Measurements from ENCODE around the gene CSNK1G2.

The CSNK1G2 gene

DNA sequence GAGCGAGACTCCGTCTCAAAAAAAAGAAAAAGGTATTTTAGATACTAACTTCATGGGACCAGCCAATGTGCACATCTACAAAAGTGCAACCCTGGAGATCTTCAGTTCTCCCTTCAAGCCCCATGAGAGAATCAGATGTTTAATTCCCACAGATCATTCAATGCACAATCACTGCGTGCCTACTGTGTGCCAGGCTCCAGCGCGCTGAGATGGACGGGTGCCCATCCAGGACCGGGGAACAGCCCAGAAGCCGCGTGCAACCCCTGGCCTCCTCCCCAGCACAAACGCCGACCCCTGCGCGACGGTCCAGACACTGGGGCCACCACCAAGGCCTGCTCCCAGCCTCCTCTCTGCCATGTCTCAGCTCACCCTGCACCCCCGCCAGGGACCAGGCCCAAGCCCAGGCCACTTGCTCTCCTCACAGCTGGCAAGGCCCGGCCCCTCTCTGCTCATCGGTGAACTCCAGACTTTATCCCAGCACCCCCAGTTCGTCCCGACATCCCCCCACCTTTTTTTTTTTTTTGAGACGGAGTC lies 69.2 kb downstream of the CSNK1G2 start:
- Histone ChIP-seq H3K79me2 (ENCODE audit: control insufficient read depth, insufficient read depth, low read length, poor library complexity) (peaks cover 3% of the 10 kb centered on the region), H3K27ac (ENCODE audit: low read depth, low read length) (no peak overlapping the region), H3K9me3 (ENCODE audit: insufficient read depth, low read depth, low read length) (peaks cover 5% of the 10 kb centered on the region), H4K12ac (ENCODE audit: low read depth, low read length) (no peak overlapping the region), H3K18ac (ENCODE audit: low read length) (no peak overlapping the region), H3K14ac (ENCODE audit: low read length) (no peak overlapping the region), H3K9ac (ENCODE audit: low read length) (no peak overlapping the region), H3K4me1 (ENCODE audit: control insufficient read depth in 1 of 2, insufficient read depth in 2 of 2, low read length in 2 of 2) (peaks cover 4 to 5% of the 10 kb centered on the region in 2 experiments), H2AK5ac (ENCODE audit: low read length) (no peak overlapping the region), H4K8ac (ENCODE audit: low read depth, low read length) (no peak overlapping the region), H3K4me2 (ENCODE audit: low read length) (no peak overlapping the region), H3K4ac (ENCODE audit: low read depth, low read length) (no peak overlapping the region), H3K79me1 (ENCODE audit: low read length) (peaks cover 2% of the 10 kb centered on the region), H3K27me3 (ENCODE audit: insufficient read depth, low read length) (no peaks in the 10 kb centered on the region), H2AFZ (ENCODE audit: insufficient read depth, low read length, poor library complexity) (no peak overlapping the region), H3K23ac (ENCODE audit: low read length) (no peak overlapping the region), H2BK120ac (ENCODE audit: insufficient read depth, low read length, poor library complexity) (no peak overlapping the region), H2BK12ac (ENCODE audit: low read length) (no peak overlapping the region), H2BK5ac (ENCODE audit: low read depth, low read length, poor library complexity) (no peak overlapping the region), H3K36me3 (ENCODE audit: control insufficient read depth in 1 of 2, insufficient read depth in 2 of 2, low read length in 2 of 2) (peaks cover 0 to 2% of the 10 kb centered on the region in 2 experiments), H4K91ac (ENCODE audit: low read depth, low read length) (no peak overlapping the region), H3K4me3 (ENCODE audit: low read depth, low read length) (no peak overlapping the region)
- no peak for DNase-seq
- no CpG with 5 or more reads among the region's 20 CpGs for WGBS (ENCODE audit: extremely low coverage, insufficient coverage, insufficient read length)

DNA sequence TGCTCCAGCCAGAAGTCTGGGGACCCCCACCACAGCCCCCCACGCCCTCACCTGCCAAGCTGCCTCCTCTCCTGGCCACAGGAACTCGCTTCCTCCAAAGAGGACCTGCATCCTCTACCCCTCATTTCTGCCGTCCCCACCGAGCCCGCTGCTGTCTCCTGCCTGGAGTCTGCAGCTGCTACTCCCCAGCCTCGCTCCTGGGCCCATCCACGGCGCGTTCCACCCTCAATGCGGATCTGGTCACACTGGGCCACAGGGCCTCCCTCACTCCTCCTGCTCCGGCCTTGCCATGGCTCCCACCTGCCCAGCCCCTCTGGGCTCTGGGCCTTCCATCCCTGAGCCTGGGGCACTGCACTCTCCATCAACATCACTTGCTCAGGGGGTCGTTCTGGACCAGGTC lies 70.2 kb downstream of the CSNK1G2 start:
- H3K36me3 ChIP-seq (ENCODE audit: control insufficient read depth in 1 of 2, insufficient read depth in 2 of 2, low read length in 2 of 2): peaks cover 0 to 2% of the 10 kb centered on the region in 2 experiments
- H2BK12ac ChIP-seq (ENCODE audit: low read length): no peak overlapping the region
- no peak overlapping the region for H3K4me2 ChIP-seq (ENCODE audit: low read length)
- H4K12ac ChIP-seq (ENCODE audit: low read depth, low read length): no peak overlapping the region
- DNase-seq: no peak
- no CpG with 5 or more reads among the region's 12 CpGs for WGBS (ENCODE audit: extremely low coverage, insufficient coverage, insufficient read length)
- no peak overlapping the region for H3K18ac ChIP-seq (ENCODE audit: low read length)
- H2AFZ ChIP-seq (ENCODE audit: insufficient read depth, low read length, poor library complexity): no peak overlapping the region
- no peak overlapping the region for H2BK120ac ChIP-seq (ENCODE audit: insufficient read depth, low read length, poor library complexity)
- no peaks in the 10 kb centered on the region for H3K27me3 ChIP-seq (ENCODE audit: insufficient read depth, low read length)
- no peak overlapping the region for H3K9ac ChIP-seq (ENCODE audit: low read length)
- H3K79me2 ChIP-seq (ENCODE audit: control insufficient read depth, insufficient read depth, low read length, poor library complexity): peaks cover 4% of the 10 kb centered on the region
- H4K8ac ChIP-seq (ENCODE audit: low read depth, low read length): no peak overlapping the region
- no peak overlapping the region for H3K4me3 ChIP-seq (ENCODE audit: low read depth, low read length)
- H4K91ac ChIP-seq (ENCODE audit: low read depth, low read length): no peak overlapping the region
- no peak overlapping the region for H3K14ac ChIP-seq (ENCODE audit: low read length)
- H3K4ac ChIP-seq (ENCODE audit: low read depth, low read length): no peak overlapping the region
- no peak overlapping the region for H2AK5ac ChIP-seq (ENCODE audit: low read length)
- H3K4me1 ChIP-seq (ENCODE audit: control insufficient read depth in 1 of 2, insufficient read depth in 2 of 2, low read length in 2 of 2): peaks cover 7% of the 10 kb centered on the region in 2 experiments
- H3K27ac ChIP-seq (ENCODE audit: low read depth, low read length): no peak overlapping the region
- no peak overlapping the region for H3K23ac ChIP-seq (ENCODE audit: low read length)
- H3K79me1 ChIP-seq (ENCODE audit: low read length): peaks cover 3% of the 10 kb centered on the region
- no peak overlapping the region for H2BK5ac ChIP-seq (ENCODE audit: low read depth, low read length, poor library complexity)
- H3K9me3 ChIP-seq (ENCODE audit: insufficient read depth, low read depth, low read length): peaks cover 5% of the 10 kb centered on the region

DNA sequence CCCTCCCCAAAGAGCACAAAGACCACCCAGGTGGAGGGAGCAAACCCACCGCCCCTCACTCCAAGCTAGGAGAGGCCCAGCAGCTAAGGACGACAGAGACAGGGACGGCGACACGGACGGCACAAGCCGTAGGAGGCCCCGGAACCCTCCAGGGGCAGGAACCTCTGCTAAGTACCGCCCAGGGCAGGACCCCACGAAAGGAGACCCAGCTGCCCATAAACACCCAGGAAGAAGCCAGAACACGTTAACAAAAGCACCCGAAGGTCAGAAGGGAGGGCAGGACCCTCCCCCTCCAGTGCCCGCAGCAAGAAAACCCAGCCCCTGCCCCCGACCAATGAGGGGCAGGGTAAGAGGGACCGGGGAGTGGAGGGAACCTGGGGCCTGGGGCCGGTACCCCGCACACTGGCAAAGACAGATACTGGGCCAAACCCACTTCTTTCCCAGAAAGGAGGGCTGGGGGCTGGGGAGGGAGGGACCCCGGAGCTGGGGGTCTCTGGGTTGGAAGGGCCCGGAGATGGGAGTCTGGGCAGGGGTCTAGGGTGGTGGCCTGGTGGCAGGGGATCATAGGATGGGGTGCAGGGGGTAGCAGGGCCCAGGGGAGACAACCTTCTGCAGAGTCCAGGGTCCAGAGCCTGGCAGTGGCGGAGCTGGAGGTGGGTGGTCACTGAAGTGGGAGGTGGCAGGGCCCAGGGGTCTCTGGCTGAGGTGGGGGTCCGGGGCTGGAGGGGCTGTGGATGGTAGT lies 72.1 kb downstream of the CSNK1G2 start:
- no peak overlapping the region for H2AFZ ChIP-seq (ENCODE audit: insufficient read depth, low read length, poor library complexity)
- H4K12ac ChIP-seq (ENCODE audit: low read depth, low read length): no peak overlapping the region
- H3K79me1 ChIP-seq (ENCODE audit: low read length): peaks cover 3% of the 10 kb centered on the region
- no peak overlapping the region for H3K9ac ChIP-seq (ENCODE audit: low read length)
- peaks cover 5% of the 10 kb centered on the region for H3K9me3 ChIP-seq (ENCODE audit: insufficient read depth, low read depth, low read length)
- H3K4ac ChIP-seq (ENCODE audit: low read depth, low read length): no peak overlapping the region
- peaks cover 4% of the 10 kb centered on the region for H3K79me2 ChIP-seq (ENCODE audit: control insufficient read depth, insufficient read depth, low read length, poor library complexity)
- H3K23ac ChIP-seq (ENCODE audit: low read length): no peak overlapping the region
- H2BK5ac ChIP-seq (ENCODE audit: low read depth, low read length, poor library complexity): no peak overlapping the region
- H3K27ac ChIP-seq (ENCODE audit: low read depth, low read length): no peak overlapping the region
- H3K18ac ChIP-seq (ENCODE audit: low read length): no peak overlapping the region
- no peaks in the 10 kb centered on the region for H3K27me3 ChIP-seq (ENCODE audit: insufficient read depth, low read length)
- no peak overlapping the region for H2BK120ac ChIP-seq (ENCODE audit: insufficient read depth, low read length, poor library complexity)
- H2BK12ac ChIP-seq (ENCODE audit: low read length): no peak overlapping the region
- H3K4me3 ChIP-seq (ENCODE audit: low read depth, low read length): no peak overlapping the region
- no peak overlapping the region for H3K4me2 ChIP-seq (ENCODE audit: low read length)
- no peak for DNase-seq
- no peak overlapping the region for H4K8ac ChIP-seq (ENCODE audit: low read depth, low read length)
- no CpG with 5 or more reads among the region's 21 CpGs for WGBS (ENCODE audit: extremely low coverage, insufficient coverage, insufficient read length)
- no peak overlapping the region for H2AK5ac ChIP-seq (ENCODE audit: low read length)
- no peak overlapping the region for H4K91ac ChIP-seq (ENCODE audit: low read depth, low read length)
- H3K14ac ChIP-seq (ENCODE audit: low read length): no peak overlapping the region
- peaks cover 0 to 2% of the 10 kb centered on the region in 2 experiments for H3K36me3 ChIP-seq (ENCODE audit: control insufficient read depth in 1 of 2, insufficient read depth in 2 of 2, low read length in 2 of 2)
- peaks cover 10 to 11% of the 10 kb centered on the region in 2 experiments for H3K4me1 ChIP-seq (ENCODE audit: control insufficient read depth in 1 of 2, insufficient read depth in 2 of 2, low read length in 2 of 2)

GRCh38 chr19:2013683-2013961 lies 72.7 kb downstream of the CSNK1G2 start:
- Histone ChIP-seq H3K27me3 (ENCODE audit: insufficient read depth, low read length) (no peaks in the 10 kb centered on the region), H3K79me1 (ENCODE audit: low read length) (peaks cover 3% of the 10 kb centered on the region), H3K27ac (ENCODE audit: low read depth, low read length) (no peak overlapping the region), H3K4me1 (ENCODE audit: control insufficient read depth in 1 of 2, insufficient read depth in 2 of 2, low read length in 2 of 2) (peaks cover 10 to 11% of the 10 kb centered on the region in 2 experiments), H3K36me3 (ENCODE audit: control insufficient read depth in 1 of 2, insufficient read depth in 2 of 2, low read length in 2 of 2) (no peaks in the 10 kb centered on the region), H3K4me2 (ENCODE audit: low read length) (no peak overlapping the region), H2AFZ (ENCODE audit: insufficient read depth, low read length, poor library complexity) (no peak overlapping the region), H2BK5ac (ENCODE audit: low read depth, low read length, poor library complexity) (no peak overlapping the region), H3K9me3 (ENCODE audit: insufficient read depth, low read depth, low read length) (peaks cover 5% of the 10 kb centered on the region), H3K9ac (ENCODE audit: low read length) (no peak overlapping the region), H3K79me2 (ENCODE audit: control insufficient read depth, insufficient read depth, low read length, poor library complexity) (peaks cover 4% of the 10 kb centered on the region), H4K91ac (ENCODE audit: low read depth, low read length) (no peak overlapping the region), H4K12ac (ENCODE audit: low read depth, low read length) (no peak overlapping the region), H3K4me3 (ENCODE audit: low read depth, low read length) (no peak overlapping the region), H3K18ac (ENCODE audit: low read length) (no peak overlapping the region), H2BK120ac (ENCODE audit: insufficient read depth, low read length, poor library complexity) (no peak overlapping the region), H4K8ac (ENCODE audit: low read depth, low read length) (no peak overlapping the region), H3K4ac (ENCODE audit: low read depth, low read length) (no peak overlapping the region), H2AK5ac (ENCODE audit: low read length) (no peak overlapping the region), H2BK12ac (ENCODE audit: low read length) (no peak overlapping the region), H3K14ac (ENCODE audit: low read length) (no peak overlapping the region), H3K23ac (ENCODE audit: low read length) (no peak overlapping the region)
- no peak for DNase-seq
- whole genome bisulfite sequencing (ENCODE audit: extremely low coverage, insufficient coverage, insufficient read length): no CpG with 5 or more reads among the region's 6 CpGs
